ENCODE data around the gene CYB5B. TPM values are rescaled to one million over a fixed set of nuclear protein-coding genes. Genes with fewer than 3 reads are reported as not detected.

The CYB5B gene
- total RNA-seq, 1 experiment from 2014 or later = 166 TPM

DNA sequence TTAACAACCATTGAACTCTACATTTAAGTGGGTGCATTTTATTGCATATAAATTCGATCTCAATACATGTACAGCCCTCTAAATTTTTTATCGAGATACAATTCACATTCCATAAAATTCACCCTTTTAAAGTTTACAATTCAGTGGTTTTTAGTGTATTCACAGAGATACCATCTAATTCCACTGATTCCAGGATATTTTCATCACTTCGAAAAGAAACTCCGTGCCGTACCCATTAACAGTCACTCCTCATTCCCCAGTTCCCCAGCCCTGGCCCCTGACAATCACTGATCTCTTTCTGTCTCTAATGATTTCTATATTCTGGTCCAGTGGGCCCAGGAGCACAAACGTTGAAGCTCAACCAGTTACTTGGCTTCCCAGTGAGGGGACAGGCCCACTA lies 61.4 kb downstream of the CYB5B start:
- DNase-seq (ENCODE audit: low read depth) = no peak

DNA sequence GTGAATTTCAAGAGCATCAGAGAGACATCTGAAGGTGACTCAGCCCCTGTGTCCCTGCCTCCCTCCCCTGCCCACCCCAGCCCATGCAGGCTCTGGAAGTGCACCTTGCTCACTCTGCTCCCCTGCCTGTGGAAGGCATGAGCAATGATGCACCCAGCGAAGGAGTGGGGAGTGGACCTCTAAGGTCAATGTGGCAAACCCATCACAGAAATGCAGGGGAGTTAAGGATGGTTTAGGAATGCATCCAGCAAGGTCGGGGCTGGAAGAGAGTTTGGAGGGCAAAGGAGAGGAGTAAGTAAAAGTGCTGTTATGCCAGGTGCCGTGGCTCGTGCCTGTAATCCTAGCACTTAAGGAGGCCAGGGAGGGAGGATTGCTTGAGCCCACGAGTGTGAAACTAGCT lies 61.9 kb downstream of the CYB5B start:
- DNase-seq (ENCODE audit: low read depth) = no peak

DNA sequence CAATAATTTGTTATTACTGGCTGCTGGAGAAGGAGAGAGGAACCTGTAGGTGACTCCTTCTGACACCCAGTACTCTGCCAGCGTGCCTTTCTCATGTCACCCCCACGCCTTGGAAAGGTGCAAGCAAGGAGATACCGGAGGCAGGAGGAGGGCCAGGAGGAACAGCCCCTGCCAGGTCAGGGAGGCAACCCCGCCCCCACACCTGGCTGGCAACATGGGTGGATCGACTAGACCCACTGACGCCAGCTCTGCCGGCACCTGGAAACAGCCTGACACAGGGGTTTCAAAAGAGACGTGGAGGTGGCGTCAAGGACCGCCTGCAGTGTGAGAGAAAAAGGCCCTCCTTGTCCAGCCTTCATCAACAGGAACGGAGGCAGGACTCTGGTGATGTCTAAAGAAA lies 62.3 kb downstream of the CYB5B start:
- DNase-seq (ENCODE audit: low read depth) = no peak

DNA sequence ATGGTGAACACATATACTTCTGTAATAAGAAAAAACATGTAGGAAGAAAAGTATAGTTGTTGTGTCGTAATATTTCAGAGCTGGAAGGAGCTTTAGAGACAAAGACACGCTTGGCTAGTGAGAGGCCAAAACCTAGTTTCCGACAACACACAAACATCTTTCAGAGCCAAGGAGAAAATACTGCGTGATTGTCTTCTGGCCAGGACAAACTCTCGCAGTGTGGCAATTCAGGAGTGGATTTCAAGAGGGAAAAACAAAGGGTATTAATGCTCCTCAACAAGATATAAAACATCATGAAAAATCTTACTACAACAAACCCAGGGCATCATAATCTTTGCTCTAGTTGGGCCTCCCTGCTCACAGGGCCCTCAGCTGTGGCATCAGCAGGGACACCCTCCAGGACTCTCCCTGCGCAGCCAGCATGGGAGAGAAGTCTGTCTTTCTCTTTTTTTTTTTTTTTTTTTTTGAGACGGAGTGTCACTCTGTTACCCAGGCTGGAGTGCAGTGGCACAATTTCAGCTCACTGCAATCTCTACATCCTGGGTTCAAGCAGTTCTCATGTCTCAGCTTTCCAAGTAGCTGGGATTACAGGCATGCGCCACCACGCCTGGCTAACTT lies 66.4 kb downstream of the CYB5B start:
- no peak for DNase-seq (ENCODE audit: low read depth)

DNA sequence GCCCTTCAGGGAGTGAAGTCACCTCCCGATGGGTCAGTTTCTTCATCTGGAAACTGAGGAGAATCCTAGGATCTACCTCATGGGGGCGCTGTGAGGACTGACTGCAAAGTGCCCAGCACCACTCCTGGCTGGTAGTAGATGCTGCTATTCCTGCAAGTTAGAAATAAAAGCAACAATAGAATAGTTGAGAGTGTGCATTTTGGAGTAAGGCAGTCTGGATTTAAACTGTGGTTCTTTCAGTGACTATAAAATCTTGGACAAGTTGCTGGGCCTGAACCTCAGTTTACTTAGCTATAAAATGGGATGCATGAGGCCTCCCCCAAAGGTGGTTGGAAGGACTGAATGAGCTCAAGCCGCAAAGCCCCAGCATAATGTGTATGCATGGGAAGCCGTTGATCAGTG lies 70.6 kb downstream of the CYB5B start:
- DNase-seq (ENCODE audit: low read depth) = peak; percentile 11

DNA sequence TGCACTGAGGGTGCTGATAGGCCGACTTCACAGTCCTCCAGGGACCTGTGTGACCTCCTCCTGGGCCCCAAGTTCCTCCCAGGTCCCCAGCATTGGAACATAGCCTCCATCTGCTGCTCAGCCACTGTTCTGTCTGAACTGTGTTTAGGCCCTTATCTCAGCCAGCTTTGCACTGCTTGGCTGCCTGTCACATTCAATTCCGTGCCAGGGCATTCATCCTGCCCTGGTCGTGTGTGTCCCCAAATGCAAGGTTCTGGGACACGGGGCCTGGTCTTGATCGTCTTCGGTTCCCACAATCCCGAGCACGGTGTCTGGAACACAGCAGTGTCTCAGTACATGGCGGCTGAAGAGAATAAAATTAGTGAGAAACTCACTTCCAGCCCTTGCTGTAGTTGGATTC lies 71.4 kb downstream of the CYB5B start:
- no peak for DNase-seq (ENCODE audit: low read depth)

DNA sequence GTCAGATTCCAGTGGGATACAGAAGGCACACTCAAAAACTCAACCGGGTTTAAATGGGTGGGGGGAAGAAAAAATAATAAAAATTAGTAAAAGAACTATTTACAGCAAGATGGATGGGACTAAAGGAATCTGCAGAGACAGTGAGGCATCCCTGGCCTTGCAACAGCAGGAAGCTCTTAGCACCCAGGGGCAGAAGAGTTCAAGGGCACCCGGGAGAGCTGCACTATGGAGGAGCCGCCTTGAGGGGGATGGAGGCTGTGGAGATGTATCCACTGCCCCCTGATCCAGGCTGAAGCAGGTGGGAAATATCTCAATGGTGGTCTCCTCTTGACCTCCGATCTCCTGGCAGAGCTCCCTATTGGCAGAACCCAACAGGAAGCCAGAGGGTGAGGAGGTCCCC lies 72.0 kb downstream of the CYB5B start:
- DNase-seq (ENCODE audit: low read depth) = no peak

DNA sequence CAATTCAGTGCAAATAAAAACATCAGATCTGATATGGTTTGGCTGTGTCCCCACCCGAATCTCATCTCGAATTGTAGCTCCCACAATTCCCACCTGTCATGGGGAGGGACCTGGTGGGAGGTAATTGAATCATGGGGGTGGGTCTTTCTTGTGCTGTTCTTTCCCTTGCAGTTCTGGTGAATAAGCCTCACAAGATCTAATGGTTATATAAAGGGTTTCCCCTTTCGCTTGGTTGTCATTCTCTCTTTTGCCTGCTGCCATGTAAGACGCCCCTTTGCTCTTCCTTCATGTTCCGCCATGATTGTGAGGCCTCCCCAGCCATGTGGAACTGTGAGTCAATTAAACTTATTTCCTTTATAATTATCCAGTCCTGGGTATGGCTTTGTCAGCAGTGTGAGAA lies 72.5 kb downstream of the CYB5B start:
- DNase-seq (ENCODE audit: low read depth) = no peak

DNA sequence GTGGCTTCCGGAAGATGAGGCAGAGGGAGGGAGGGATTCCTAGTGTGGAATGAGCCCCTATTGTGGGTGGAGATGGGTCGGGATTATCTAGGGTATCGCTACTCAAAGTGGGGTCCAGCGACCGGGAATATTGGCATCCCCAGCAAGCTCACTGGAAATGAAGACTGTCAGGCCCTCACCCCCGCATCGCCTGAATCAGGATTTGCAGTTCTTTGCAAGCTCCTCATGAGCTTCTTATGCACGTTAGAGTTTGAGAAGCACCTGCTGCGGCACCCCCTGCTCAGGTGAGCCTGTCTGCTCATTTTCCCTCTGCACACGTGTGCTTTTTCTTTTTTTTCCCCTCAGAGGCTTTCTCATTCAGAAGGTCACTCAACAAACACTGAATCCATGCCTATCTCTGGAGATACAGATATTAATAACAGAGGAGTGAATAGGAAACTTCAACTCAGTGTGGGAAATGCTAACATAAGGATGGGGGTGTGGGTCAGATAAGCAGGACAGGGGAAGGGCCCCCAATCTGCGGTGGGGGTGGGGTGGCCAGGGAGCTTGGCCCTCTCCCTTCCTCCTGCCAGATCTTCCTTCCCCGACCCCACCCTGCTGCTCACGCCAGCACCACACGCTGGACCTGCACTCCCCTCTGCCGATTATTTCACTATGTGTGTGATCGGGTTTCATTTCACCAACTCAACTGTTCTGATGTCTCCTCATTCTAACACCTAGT lies 73.6 kb downstream of the CYB5B start:
- no peak for DNase-seq (ENCODE audit: low read depth)

DNA sequence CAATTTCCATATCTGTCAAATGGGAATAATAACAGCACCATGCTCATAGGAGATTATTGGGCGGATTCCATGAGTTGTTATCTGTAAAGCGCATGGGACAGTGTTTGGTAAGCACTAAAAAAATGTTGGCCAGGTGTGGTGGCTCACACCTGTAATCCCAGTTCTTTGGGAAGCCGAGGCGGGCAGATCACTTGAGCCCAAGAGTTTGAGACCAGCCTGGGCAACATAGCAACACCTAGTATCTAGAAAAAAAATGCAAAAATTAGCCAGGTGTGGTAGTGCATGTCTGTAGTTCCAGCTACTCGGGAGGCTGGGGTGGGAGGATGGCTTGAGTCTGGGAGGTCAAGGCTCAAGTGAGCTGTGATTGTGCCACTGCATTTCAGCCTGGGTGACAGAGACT lies 74.5 kb downstream of the CYB5B start:
- no peak for DNase-seq (ENCODE audit: low read depth)

DNA sequence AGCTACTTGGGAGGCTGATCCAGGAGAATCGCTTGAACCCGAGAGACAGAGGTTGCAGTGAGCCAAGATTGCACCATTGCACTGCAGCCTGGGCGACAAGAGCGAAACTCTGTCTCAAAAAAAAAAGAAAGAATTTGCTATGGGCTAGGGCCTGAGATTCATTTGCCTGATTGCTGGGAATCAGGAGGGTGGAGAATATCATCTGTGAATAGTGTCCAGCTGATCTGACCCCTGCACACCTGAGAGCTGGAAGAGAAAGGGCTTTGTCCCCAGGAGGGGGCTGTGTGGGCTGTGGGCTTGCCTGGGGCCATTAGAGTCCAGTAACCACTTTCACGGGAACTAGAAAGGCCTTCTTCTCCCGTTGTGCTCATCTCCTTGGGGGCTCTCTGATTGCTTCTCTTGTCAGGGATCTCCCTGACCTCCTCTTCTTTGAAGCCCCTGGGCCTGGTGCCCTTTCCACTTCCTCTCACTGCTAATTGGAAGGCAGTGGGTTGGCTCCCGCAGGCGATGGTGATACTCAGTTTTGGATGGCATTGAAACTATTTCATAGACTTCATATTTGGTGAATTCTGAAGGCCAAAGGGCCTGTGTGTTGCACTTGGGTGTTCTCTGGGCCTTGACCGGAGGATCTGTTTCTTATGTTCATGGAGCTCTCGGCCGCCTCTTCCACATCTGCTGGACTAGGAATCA lies 75.3 kb downstream of the CYB5B start:
- DNase-seq (ENCODE audit: low read depth) = no peak

DNA sequence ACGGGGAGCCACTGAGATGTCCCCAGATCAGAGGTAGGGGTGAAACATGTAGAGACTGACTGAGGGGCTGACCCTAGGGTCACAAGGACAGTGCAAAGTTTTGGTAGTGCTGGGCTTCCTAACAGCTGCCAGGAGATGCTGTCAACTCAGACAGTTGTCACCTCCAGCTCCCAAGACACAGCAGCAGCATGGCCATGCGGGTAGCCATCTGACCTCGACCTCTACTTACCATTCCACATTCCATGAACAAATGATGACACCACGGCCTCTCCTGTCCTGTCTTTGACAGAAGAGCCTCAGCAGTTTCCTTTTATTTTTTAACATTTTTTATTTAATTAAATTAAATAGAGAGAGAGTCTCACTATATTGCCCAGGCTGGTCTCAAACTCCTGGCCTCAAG lies 76.1 kb downstream of the CYB5B start:
- no peak for DNase-seq (ENCODE audit: low read depth)

DNA sequence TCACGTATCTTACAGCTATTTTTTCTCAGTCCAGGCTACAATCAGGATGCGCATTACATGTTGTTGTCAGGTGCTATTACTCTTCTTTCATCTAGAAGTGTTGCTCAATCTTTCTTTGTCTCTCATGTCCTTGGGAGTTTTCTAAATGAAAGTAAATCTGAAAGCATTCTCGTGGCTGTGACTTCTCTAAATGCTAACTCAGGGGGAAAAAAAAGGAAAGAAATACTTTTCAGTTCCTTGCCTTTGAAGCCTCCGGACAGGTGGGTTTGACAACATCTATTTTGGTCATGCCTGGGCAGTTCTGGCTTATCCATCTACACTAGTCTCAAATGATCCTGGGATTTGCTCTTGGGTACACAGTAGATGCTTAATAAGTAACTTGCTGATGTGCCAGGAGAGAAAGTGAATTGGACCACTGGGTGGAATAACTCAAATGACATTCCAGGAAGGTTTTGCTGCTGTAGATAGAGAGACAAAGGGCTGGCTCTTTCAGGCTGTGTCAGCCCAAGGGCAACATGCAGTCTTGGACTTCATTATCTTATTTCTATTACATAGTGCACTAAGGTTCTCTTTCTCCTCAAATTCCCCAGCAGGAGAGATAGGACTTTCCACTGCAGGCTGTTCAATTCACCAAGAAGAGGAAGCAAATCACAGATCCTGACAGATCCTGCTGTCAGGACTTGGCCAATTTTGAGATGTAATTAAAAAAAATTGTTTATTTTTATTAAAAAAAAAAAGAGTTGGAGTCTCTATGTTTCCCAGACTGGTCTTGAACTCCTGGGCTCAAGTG lies 77.7 kb downstream of the CYB5B start:
- DNase-seq (ENCODE audit: low read depth) = no peak

DNA sequence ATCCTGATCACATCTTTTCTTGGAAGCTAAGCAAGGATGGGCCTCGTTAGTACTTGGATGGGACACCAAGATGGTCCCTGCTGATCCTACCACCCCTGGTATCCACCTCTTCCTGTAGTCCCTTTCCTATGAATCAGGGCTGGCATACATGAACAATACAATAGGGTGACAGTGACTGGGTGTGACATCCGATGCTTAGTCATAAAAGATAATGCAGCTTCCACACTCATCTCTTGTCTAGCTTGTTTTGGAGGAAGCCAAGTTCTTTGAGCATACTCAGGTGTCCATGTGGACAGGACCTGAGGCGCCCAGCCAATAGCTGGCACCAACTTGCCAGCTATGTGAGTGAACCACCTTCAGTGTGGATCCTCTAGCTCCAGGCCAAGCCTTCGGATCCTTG lies 78.8 kb downstream of the CYB5B start:
- DNase-seq (ENCODE audit: low read depth) = no peak

DNA sequence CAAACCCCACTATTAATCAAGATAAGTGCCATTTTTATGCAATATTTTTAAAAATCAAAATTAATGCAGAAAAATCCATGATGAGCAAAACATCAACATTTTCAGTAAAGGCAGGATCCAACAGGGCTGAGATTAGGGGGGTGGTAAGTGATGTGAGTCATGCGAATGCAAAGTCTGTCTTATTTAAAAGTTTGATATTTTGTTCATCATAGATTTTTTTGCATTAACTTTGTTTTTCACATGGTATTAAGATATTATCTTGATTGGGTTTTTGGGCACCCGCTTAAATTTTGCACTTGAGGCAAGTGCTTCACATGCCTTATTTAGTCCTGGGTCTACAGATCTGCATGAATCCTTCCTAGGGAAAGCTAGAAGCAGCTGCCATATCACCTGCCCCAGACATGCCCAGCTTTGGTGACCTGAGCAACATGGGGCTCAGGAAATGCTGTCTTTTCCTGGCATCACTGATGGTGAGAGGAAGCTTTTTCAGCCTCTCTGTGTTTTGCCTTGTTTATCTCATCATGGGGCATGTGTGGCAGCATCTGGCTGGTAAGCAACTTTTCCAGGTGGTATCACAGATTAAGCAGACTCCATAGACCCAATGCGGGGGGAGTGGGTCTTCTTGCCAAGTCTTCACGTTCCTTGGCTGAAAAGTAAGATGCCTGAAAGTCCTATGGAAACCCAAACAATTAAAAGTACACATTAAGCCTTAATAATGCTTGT lies 83.8 kb downstream of the CYB5B start:
- DNase-seq (ENCODE audit: low read depth) = no peak

DNA sequence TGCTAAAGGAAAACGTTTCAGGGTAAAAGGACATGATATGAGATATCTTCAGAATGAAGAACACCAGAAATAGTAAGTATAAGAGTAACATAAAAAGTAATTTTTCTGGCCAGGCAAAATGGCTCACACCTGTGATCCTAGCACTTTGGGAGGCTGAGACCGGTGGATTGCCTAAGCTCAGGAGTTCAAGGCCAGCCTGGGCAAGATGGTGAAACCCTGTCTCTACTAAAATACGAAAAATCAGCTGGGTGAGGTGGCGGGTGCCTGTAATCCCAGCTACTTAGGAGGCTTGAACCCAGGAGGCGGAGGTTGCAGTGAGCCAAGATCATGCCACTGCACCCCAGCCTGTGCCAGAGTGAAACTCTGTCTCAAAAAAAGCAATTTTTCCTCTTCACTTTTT lies 84.7 kb downstream of the CYB5B start:
- DNase-seq (ENCODE audit: low read depth) = no peak

DNA sequence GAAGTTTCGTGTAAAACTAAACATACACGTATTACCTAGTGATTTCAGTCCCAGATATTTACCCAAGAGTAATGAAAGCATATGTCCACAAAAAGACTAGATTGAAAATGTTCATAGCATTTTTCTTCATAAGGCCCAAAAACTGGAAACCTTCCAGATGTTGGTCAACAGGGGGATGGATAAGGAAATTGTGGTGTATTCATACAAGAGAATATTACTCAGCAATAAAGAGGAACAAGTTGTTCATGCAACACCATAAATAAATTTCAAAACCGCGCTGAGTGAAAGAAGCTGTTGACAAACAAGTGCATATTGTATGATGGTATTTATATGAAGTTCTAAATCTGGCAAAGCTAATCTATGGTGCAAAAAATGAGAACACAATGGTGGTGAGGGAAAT lies 87.2 kb downstream of the CYB5B start:
- no peak for DNase-seq (ENCODE audit: low read depth)

DNA sequence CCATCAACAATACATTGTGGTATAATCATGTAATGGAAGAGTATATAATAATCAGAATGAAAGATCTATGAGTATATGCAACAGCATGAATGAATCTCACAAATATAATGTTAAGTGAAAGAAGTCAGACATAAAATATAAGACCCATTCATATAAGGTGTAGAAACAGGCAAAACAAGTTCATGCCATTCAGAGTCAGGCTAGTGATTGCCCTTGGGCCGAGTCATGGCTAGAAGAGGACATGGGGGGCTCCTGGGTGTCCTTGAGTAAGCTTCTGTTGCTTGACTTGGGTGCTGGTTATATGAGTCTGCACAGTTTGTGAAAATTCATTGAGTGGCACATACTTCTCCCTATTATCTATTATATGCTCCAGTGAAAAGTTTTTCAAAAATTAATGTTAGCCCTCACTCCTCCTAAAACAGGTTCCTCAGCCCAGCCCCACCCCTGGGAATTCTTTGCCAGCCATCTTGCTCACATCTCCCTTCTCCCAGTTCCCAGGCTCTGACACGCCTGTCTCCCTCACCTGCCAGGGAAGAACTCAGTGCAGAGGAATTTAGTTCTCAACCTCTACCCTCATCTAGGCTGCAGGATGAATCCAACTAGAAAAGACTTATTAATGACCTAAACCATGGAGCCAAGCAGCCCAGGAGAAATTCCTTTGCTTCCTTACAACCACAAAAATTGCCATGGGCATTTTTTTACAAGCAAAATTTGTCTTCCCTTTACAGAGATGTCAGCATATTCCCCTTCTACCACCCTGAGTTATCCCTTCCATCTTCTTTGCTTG lies 89.0 kb downstream of the CYB5B start:
- DNase-seq (ENCODE audit: low read depth) = peak; percentile 91

DNA sequence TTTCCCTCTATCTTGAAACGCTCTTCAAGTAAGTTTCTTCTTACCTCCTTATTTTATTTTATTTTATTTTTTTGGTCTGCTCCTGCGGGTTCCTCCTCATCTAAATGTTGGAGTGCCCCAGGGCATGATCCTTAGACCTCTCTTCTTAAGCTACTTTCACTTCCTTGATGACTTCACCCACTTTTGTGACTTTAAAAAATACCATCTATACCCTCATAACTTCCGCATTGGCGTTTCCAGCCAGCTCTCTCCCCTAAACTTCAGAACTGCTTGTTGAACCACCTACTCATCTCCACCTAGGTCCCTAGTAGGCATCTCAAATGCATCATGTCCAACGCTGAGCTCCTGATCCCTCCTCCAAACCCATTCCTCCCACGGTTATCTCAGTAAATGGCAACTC lies 89.9 kb downstream of the CYB5B start:
- peak; percentile 71 for DNase-seq (ENCODE audit: low read depth)

All from RPMI7951 (cell line).